Esophagus muscularis mucosa (tissue), 3 donors: ENCODE results near the gene ZNF57.

Experiments used
- POLR2A ChIP-seq: fragments of 450-650 bp; IDR thresholded peaks from one replicate; pipeline ENCODE4 v1.6.1; 2017; ENCODE audit warnings: antibody characterized with exemption, moderate library complexity, mild to moderate bottlenecking, low read depth
- POLR2AphosphoS5 ChIP-seq, 2 donors: sonication (generic); formaldehyde crosslinking; IDR thresholded peaks; one replicate each; pipeline ENCODE4 v1.6.1; 2017; ENCODE audit warnings: antibody characterized with exemption in 2 of 2
- TF ChIP-seq, protein P1 (sequence below), 3 experiments: fragments of 200-600 bp in 2 of 3; fragments of 450-650 bp in 1 of 3; sonication (generic) in 2 of 3; IDR thresholded peaks; one replicate each; pipeline ENCODE4 v1.5.1; 2017 to 2019; ENCODE audit warnings: antibody characterized with exemption in 3 of 3, mild to moderate bottlenecking in 2 of 3, moderate library complexity in 1 of 3

DNA sequence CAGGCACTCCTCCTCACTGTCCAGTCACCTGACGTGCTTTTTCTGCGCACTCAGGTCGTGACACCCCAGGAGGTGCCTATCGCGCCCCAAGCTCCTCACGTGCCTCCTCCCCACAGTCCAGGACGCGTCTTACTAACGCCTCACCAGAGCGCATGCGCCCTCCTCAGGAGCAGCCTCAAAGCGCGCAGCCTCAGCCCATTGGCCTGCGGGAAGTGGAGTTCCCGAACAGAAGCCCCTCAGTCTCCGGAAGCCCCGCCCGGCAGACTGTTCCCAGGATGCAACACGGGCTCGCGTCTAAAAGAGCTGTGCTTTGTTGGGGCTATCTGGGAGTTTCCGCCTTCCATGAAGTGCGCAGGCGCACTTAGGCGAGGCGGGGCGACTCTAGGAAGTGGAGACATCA is 41.9 kb upstream of the ZNF57 start:
- TF ChIP-seq, protein P1, sequence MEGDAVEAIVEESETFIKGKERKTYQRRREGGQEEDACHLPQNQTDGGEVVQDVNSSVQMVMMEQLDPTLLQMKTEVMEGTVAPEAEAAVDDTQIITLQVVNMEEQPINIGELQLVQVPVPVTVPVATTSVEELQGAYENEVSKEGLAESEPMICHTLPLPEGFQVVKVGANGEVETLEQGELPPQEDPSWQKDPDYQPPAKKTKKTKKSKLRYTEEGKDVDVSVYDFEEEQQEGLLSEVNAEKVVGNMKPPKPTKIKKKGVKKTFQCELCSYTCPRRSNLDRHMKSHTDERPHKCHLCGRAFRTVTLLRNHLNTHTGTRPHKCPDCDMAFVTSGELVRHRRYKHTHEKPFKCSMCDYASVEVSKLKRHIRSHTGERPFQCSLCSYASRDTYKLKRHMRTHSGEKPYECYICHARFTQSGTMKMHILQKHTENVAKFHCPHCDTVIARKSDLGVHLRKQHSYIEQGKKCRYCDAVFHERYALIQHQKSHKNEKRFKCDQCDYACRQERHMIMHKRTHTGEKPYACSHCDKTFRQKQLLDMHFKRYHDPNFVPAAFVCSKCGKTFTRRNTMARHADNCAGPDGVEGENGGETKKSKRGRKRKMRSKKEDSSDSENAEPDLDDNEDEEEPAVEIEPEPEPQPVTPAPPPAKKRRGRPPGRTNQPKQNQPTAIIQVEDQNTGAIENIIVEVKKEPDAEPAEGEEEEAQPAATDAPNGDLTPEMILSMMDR (IDR thresholded peaks at IDR 0.05), result no peak
- TF ChIP-seq POLR2AphosphoS5 (IDR thresholded peaks at IDR 0.05) (no peak), POLR2A (no peak)
